GM21381 (cell line): ENCODE data around the gene CA12.
"Not testable (repeated sequence)": the region's sequence is repeated elsewhere in the genome, so short reads cannot be mapped to it uniquely, and the experiment has no call there.

Source experiments
- ATAC-seq: cut with Tn5 transposase; IDR thresholded peaks from one replicate; pipeline ENCODE4 v1.9.1; 2021; ENCODE audit warnings: mild to moderate bottlenecking, moderate library complexity; ENCODE audit not compliant: unreplicated experiment

CA12 gene

GRCh38 chr15:63339006-63339766 lies 42.5 kb downstream of the CA12 start:
- ATAC-seq, result no peak

- ATAC-seq, result no peak
Observed at GRCh38 chr15:63338170-63338569, 43.5 kb downstream of the CA12 start.

- no peak for ATAC-seq
Observed at GRCh38 chr15:63337046-63337445, 44.6 kb downstream of the CA12 start.

- no peak for ATAC-seq
Observed at GRCh38 chr15:63335543-63336240, 46.0 kb downstream of the CA12 start.

GRCh38 chr15:63334821-63335220 lies 46.8 kb downstream of the CA12 start:
- no peak for ATAC-seq

GRCh38 chr15:63332367-63333124 lies 49.1 kb downstream of the CA12 start:
- ATAC-seq, result no peak

- no peak for ATAC-seq
Observed at GRCh38 chr15:63331456-63331855, 50.2 kb downstream of the CA12 start.

GRCh38 chr15:63330926-63331325 lies 50.7 kb downstream of the CA12 start:
- no peak for ATAC-seq

- no peak for ATAC-seq
Observed at GRCh38 chr15:63329567-63330350, 51.9 kb downstream of the CA12 start.

- ATAC-seq, result no peak
Observed at GRCh38 chr15:63327648-63328421, 53.8 kb downstream of the CA12 start.

- no peak for ATAC-seq
Observed at GRCh38 chr15:63324770-63325169, 56.9 kb downstream of the CA12 start.

- no peak for ATAC-seq
Observed at GRCh38 chr15:63323798-63324563, 57.7 kb downstream of the CA12 start.

GRCh38 chr15:63322541-63322940 lies 59.1 kb downstream of the CA12 start:
- ATAC-seq, result no peak

- no peak for ATAC-seq
Observed at GRCh38 chr15:63321462-63321861, 60.2 kb downstream of the CA12 start.

GRCh38 chr15:63320981-63321380 lies 60.7 kb downstream of the CA12 start:
- not testable (repeated sequence) for ATAC-seq

- ATAC-seq, result not testable (repeated sequence)
Observed at GRCh38 chr15:63320446-63320845, 61.2 kb downstream of the CA12 start.

GRCh38 chr15:63319065-63319464 lies 62.6 kb downstream of the CA12 start:
- ATAC-seq, result no peak

GRCh38 chr15:63318344-63318743 lies 63.3 kb downstream of the CA12 start:
- ATAC-seq, result no peak

GRCh38 chr15:63314409-63314808 lies 67.2 kb downstream of the CA12 start:
- no peak for ATAC-seq
